GM18907 (cell line): Measurements from ENCODE around the gene STEAP1B.
A peak's percentile ranks its signal among the peaks of the same experiment; 100 is the strongest.
"Not testable (repeated sequence)": the region's sequence is repeated elsewhere in the genome, so short reads cannot be mapped to it uniquely, and the experiment has no call there.

Experiments used
- ATAC-seq: cut with Tn5 transposase; IDR thresholded peaks from one replicate; pipeline ENCODE4 v1.9.1; 2021; ENCODE audit warnings: mild to moderate bottlenecking, moderate library complexity; ENCODE audit not compliant: unreplicated experiment

STEAP1B gene

DNA sequence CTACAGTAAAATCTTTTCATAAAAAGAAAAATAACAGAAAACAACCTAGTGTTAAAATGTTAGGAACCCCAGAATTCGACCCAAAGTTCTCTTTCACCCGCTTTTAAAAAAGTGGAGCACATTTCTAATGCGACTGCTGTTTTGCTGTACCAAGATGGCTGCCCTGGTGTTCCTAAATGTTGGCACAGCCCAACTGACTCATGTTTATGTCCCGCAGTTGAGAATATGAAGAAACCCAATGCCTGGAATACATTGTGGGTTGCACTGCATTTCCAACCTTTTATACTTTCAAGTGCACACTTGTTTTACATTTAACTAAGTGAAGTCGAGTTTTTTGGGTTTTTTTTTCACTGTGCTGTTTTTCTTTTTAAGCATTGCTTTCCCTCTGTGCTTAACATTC is 944 bp downstream of the STEAP1B start:
- ATAC-seq = no peak

DNA sequence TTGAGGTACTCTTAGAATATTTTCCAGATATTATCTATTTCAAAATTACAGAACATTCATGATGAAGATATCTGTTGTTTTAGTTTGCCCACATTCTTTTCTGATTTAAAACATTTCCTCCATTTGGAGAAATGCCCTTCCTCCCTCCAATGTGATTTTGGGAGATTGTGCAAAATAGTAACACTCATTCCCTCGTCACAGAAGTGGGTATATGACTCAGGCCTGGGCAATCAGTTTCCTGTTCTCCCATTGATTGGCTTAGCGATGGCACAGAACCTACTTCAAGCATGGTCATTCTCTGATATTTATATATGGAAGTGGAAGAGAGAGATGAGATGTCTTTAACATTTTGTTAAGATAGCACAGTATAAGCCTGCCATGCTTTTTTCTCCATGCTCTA is 3.1 kb downstream of the STEAP1B start:
- not testable (repeated sequence) for ATAC-seq

DNA sequence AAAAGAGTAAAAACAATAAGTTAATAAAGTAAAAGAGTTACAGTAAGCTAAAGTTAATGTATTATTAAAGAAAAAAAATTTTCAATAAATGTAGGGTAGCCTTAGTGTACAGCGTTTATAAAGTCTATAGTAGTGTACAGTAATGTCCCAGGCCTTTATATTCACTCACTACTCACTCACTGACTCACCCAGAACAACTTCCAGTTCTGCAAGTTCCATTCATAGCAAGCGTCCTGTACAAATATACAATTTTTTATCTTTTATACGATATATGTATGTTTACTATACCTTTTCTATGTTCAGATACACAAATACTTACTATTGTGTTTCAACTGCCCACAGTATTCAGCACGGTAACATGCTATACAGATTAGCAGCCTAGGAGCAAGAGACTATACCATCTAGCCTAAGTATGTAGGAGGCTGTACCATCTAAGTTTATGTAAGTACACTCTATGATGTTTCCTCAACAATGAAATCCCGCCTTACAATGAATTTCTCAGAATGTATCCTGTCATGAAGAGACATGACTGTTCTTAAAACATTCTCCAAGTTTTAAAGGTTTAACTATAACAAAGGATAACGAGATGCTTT is 3.6 kb downstream of the STEAP1B start:
- ATAC-seq = not testable (repeated sequence)

- ATAC-seq = not testable (repeated sequence)
Observed at GRCh38 chr7:22493160-22493925, 6.6 kb downstream of the STEAP1B start.

DNA sequence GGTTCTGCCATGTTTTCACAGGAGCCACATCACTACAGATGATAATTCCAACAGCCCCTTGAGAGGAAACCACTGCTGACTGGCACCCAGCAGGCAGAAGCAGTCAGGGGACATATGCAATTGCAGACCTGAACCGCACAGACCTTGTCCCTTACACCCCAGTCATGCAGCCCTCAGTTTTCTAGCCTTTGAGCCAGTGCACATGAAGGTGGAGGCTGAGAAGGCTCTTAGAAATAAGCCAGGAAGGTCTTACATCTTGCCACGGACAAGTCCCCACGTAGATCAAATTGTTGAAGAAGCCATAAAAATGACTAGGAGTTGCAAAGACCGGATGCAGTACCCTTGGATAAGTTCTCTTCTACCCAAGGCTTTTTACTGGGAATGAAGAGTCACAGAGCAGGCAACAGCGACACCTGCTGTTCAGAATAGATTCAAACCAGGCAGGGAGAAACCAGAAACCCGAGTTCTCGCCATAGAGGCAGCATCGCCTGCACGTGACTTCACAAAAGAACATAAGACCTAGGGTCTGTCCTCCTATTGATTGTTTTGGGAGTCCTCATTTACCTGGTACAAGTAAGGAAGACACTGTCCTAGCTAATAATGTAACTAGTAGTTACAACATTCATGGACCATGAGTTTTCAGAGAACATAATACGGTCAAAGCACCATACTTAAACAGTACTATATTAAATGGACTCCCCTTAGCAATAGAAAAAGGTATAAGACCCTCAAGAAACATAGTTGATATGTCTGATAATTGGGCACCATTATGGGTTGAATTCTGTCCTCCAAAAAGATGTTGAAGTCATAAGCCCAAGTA is 11.1 kb downstream of the STEAP1B start:
- ATAC-seq = peak; percentile 58

DNA sequence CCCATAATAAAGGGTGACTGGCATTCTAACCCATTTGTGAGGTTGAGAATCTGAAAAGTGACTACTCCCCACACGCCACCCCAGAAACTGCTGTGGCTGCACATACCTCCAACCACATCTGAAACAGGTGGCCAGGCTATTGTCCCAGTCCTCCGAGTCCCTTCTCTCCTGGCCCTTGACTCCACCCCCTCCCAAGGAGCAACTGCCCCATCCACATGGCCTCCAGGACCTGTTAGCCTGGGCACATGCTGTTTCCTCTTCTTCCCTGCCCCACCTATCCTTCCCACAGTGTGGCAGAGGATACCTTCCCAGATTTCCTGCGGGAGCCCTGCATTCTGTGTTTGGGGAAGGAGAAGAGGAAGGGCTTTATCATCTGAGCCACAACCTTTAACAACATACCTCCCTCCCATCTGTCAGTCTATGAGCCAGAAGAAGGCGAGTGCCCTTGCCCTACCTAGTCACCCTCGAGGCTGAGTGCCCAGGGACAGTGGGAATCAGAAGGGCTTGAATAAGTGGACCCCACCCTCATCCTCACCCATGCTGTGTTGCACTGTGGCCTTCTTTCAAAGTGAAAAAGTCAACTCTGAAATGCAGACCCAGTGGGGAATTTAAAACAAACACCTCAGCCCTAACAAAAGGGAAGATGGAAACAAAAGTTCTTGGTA is 11.9 kb downstream of the STEAP1B start:
- ATAC-seq = no peak

DNA sequence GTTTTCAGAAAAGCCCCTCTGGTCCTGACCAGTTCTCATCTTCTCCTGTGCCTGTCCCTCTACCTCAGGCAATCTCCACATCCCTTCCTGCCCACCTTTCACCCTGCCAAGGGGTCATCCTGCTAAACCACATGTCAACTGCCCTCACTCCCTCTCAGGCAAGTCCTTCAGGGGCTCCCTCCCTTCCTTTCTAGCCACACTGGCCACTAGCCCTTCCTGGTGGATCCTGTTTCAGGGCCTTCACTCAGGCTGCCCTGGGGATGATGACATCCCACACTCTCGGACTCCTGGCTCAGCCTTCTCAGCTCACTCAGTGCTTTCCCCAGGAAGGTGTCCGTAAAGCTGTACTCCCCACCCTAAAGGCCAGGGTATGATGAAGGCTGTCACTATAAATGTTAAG is 13.4 kb downstream of the STEAP1B start:
- no peak for ATAC-seq

- ATAC-seq = no peak
Observed at GRCh38 chr7:22485189-22485588, 14.8 kb downstream of the STEAP1B start.

DNA sequence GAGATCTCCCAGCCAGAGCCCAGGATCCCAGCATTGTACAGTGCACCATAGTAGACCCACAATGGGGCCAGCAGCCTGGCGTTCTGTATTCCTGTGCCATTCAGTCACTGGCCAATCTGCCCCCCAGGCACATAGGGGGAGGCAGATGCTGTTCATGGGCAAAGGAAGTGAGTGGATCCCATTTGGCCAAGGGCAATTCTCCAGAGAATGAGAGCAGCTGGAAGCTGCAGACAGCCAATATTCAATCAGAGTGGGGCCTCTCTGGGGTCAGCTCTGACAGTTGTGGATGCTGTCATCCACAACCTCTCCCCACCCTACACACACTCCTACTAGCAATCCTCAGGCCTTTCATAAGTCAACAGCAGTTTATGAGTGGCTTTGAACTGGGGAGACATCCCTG is 17.5 kb downstream of the STEAP1B start:
- no peak for ATAC-seq

GRCh38 chr7:22481726-22482125 is 18.3 kb downstream of the STEAP1B start:
- peak; percentile 78 for ATAC-seq

DNA sequence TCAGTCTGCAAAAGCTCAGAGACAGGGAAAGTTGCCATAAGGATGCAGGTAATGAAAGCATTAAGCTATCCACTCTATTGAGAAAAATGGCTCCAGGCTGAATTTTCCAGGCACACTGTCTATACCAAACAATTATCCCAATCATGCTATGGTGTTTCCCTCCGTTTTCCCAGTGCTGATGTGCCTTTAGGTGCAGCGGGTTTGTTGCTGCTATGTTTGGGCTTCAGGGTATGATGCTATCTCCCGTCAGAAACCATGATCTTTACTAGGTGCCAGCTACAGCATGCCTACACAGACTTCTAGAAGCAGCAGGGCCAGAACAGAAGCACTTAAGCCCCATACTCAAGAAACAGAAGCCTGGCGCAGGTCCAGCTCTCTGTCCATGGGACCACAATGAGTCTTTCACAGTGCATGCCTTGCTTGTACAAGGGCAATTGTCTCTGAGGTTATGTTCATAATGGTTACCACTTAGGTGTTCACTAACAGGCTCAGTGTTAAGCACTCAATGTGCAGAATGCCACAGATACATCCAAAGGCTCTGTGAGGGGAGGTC is 19.4 kb downstream of the STEAP1B start:
- ATAC-seq = no peak

DNA sequence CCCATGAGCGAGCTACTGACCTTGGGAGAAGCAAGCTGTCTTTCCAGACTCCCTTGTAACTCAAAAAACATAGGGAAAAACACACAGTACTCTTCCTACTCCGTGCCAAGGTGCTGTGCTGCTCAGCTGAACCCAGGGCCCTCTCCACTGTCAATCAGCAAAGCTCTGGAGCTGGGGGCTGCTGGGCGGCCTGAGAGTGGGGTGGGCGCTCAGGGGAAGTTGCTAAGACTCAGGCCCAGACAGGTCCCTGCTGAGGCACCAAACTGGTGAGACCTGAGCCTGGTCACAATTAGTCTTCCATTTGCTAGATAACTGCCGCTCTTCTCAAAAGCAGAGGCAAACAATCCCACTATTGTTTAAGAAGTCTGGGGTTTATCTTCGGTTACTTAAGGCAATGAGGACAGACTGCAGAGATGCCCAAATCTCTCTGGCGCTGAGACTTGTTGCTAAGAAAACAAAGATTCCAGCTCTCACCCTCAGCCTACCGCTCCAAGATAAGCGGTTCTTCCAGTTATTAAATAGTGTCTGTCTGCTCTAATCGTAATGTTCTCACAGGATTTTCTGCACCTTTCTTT is 22.0 kb downstream of the STEAP1B start:
- no peak for ATAC-seq

DNA sequence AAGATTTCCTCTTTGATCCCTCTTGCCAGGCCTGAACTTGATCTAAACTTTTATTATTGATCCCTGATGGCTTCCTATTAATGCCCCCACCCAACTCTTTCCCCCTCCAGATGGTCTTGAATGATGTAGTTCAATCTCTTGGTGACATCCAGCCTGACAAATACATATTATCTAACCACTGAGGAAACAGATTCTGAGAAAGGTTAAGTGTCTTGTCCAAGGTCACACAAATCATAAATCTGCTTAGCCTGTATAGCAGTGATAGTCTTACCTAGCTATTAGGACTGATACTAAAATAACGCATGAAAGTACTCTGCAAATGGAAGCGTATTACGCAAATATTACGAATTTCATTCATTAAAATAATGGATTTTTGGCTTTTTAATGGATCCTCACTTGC is 22.7 kb downstream of the STEAP1B start:
- no peak for ATAC-seq

- no peak for ATAC-seq
Observed at GRCh38 chr7:22476824-22477223, 23.2 kb downstream of the STEAP1B start.

DNA sequence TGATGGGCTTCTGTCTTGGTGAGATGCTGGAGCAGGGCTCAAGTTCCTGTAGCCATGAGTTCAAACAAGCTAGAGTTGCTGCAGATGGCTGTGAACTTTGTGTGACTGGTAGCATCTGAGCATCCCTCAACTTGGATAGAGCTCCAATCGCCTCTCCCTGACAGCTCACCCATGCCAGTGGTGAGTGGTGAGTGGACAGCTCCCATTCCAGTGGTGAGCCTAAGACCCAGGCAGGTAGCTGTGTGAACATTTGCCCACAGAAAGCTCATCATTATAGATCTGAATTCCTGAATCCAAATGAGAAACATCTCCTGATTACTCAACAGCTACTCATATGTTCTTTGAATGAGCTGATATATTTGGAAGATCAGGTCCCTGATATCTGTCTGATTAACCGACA is 25.3 kb downstream of the STEAP1B start:
- ATAC-seq = no peak

DNA sequence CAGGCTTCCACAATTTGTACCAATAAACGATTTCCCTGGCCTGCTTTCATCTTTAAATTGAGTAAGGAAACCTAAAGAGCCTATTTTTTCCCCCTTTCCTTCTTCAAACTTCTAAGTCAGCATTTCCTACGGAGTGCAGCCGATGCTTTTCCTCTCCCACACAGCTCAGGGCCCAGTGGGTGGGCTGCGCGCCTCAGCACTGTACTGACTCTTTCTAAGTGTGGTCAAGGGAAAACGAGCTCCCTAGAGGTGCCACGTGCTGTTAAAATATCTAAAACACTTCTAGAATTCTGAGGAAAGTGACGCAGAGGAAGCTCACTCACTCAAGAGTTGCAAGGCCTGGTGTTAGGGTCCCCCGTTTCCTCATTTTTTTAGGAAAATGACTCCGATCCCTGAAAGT is 29.0 kb downstream of the STEAP1B start:
- no peak for ATAC-seq

DNA sequence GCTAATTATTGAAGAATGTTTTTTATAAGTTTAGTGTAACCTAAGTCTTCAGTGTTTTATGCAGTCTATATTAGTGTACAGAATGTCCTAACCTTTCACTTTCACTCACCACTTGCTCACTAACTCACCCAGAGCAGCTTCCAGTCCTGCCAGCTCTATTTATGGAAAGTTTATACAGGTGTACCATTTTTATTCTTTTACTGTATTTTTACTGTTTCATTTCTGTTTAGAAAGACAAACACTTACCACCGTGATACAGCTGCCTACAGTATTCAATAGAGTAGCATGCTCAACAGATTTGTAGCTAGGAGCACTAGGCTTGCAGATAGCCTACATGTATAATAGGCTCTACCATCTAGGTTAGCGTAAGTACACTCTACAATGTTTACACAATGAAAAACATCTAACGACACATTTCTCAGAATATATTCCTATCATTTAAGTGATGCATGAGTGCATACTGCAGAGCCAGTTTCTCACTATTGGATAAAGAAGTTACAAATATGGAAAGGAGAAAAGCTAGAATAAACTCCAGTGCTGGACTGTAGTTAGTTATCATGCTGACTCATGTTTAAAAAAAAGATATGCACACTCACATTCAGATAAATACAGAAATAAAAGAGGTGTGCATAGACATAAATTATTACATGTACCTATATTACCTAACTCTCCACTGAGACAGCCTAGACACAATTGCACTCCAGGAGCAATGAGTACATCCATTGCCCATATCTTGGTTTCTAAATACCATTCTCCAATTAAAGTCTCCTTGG is 30.4 kb downstream of the STEAP1B start:
- peak; percentile 71 for ATAC-seq

- ATAC-seq = no peak
Observed at GRCh38 chr7:22468609-22469008, 31.4 kb downstream of the STEAP1B start.

DNA sequence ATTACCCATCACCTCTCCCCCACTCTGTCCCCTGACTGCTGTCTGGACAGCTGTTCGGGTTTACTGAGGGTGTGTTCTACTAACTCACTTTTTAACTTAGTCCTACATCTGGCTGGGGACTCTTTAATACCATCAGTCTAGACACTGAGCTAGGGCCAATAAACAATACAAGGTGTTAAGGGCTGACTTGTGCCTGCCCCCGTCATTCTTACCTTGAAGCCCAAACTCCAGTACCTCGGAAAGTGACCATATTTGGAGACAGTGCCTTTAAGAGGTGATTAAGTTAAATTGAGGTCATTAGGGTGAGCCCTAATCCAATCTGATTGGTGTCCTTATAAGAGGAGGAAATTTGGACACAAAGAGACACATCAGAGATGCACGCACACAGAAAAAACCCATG is 35.7 kb downstream of the STEAP1B start:
- ATAC-seq = no peak
